Measurements from ENCODE around the gene C1QTNF12.

DNA sequence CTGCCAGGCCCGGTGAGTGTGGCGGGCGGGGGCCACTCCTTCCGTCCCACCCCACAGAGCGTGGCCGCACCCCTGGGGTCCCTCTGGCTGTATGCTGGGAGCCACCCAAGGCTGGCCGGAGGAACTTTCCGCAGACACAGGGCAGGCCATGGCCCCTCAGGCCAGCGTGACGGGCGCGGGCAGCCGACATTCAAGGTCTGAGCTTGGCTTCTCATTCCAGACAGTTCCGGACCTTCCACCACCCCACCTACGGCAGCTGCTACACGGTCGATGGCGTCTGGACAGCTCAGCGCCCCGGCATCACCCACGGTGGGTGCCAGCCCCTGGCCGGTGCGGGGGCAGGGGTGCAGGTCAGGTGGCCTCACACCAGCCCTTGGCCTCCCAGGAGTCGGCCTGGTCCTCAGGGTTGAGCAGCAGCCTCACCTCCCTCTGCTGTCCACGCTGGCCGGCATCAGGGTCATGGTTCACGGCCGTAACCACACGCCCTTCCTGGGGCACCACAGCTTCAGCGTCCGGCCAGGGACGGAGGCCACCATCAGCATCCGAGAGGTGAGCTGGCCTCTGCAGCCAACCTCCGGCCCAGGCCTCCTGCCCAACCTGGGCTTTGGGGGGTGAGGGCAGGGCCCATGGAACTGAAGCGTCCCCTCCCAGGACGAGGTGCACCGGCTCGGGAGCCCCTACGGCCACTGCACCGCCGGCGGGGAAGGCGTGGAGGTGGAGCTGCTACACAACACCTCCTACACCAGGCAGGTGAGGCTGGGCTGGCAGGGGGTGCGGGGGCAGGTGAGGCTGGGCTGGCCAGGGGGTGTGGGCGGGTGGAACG is 41.0 kb upstream of the C1QTNF12 start:
- TF ChIP-seq, protein P1, sequence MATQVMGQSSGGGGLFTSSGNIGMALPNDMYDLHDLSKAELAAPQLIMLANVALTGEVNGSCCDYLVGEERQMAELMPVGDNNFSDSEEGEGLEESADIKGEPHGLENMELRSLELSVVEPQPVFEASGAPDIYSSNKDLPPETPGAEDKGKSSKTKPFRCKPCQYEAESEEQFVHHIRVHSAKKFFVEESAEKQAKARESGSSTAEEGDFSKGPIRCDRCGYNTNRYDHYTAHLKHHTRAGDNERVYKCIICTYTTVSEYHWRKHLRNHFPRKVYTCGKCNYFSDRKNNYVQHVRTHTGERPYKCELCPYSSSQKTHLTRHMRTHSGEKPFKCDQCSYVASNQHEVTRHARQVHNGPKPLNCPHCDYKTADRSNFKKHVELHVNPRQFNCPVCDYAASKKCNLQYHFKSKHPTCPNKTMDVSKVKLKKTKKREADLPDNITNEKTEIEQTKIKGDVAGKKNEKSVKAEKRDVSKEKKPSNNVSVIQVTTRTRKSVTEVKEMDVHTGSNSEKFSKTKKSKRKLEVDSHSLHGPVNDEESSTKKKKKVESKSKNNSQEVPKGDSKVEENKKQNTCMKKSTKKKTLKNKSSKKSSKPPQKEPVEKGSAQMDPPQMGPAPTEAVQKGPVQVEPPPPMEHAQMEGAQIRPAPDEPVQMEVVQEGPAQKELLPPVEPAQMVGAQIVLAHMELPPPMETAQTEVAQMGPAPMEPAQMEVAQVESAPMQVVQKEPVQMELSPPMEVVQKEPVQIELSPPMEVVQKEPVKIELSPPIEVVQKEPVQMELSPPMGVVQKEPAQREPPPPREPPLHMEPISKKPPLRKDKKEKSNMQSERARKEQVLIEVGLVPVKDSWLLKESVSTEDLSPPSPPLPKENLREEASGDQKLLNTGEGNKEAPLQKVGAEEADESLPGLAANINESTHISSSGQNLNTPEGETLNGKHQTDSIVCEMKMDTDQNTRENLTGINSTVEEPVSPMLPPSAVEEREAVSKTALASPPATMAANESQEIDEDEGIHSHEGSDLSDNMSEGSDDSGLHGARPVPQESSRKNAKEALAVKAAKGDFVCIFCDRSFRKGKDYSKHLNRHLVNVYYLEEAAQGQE (IDR thresholded peaks at IDR 0.05; ENCODE audit: borderline replicate concordance), result no peak
- TF ChIP-seq RAD21 (conservative IDR thresholded peaks at IDR 0.05) (no peak), POLR2AphosphoS5 (IDR thresholded peaks at IDR 0.05) (no peak)

Measured in neural cell (in vitro differentiated cells).